Measurements from ENCODE around the gene ZNF524. TPM values are rescaled to one million over a fixed set of nuclear protein-coding genes. Genes with fewer than 3 reads are reported as not detected.

ZNF524 gene
- total and polyA plus RNA-seq, 9 of the 15 experiments (the other 6 are each of a cell fraction or from before 2014, with no cell fraction given), result 0.08 to 15.6 (median 2.9) TPM

GRCh38 chr19:55611983-55612645 lies 12.0 kb downstream of the ZNF524 start:
- no peak overlapping the region for H3K27ac ChIP-seq (ENCODE audit: extremely low read depth, low read depth, low read length)
- no peak for FAIRE-seq
- CTCF ChIA-PET (ENCODE audit: low intra/inter-chr PET ratio), result no interaction called here
- TF ChIP-seq FIP1L1 (IDR thresholded peaks at IDR 0.05; ENCODE audit: low read depth, low read length, poor library complexity, severe bottlenecking) (no peak), SPI1 (IDR thresholded peaks at IDR 0.05; ENCODE audit: borderline replicate concordance, low read depth, low read length) (no peak), ZNF764 (CRISPR knock-in tag; IDR thresholded peaks at IDR 0.05; ENCODE audit: low read depth) (no peak), RFX7 (CRISPR knock-in tag; IDR thresholded peaks at IDR 0.05) (no peak), NCOA4 (IDR thresholded peaks at IDR 0.05; ENCODE audit: partially characterized antibody) (no peak), STAG1 (CRISPR knock-in tag; IDR thresholded peaks at IDR 0.05; ENCODE audit: borderline replicate concordance) (no peak), HINFP (tag; conservative IDR thresholded peaks at IDR 0.05; ENCODE audit: low read depth) (no peak), KLF13 (tag; IDR thresholded peaks at IDR 0.05; ENCODE audit: borderline replicate concordance, low read depth) (no peak), MYBL2 (IDR thresholded peaks at IDR 0.05; ENCODE audit: low read depth) (no peak), MYBL2 (CRISPR knock-in tag; IDR thresholded peaks at IDR 0.05; ENCODE audit: borderline replicate concordance) (no peak), GTF2A2 (tag; IDR thresholded peaks at IDR 0.05) (no peak), ZMIZ1 (IDR thresholded peaks at IDR 0.05; ENCODE audit: low read depth in 2 of 2, low read length in 2 of 2) (no peak)
- H3K9me1 ChIP-seq (ENCODE audit: control insufficient read depth, insufficient read depth, low read length), result no peaks in the 10 kb centered on the region
- no TSS peak for BruUV-seq (replicated peaks)
- H3K4me2 ChIP-seq (ENCODE audit: insufficient read depth, low read length), result no peak overlapping the region
- in situ Hi-C loops (cut with MboI) (no loop called here), intact Hi-C loops (cut with micrococcal nuclease) (no loop called here)
- H3K9me3 ChIP-seq (replicated peaks; ENCODE audit: control insufficient read depth, insufficient read depth, low read depth, low read length), result no peaks in the 10 kb centered on the region
- H3K36me3 ChIP-seq (ENCODE audit: control insufficient read depth, insufficient read depth, low read length), result peaks cover 30% of the 10 kb centered on the region; the same call in 2 of the 3 replicates
- POLR2A ChIA-PET, result interaction anchor here (1.1 kb wide), 1 partner anchor 12 kb away, joined by 3 read pairs; the partner anchor contains the start of gene ZNF784
- H2AFZ ChIP-seq (ENCODE audit: low read depth, low read length), result no peak overlapping the region
- DNase-seq (ENCODE audit: extremely low read depth in 1 of 4, low spot score in 3 of 4), result no peak
- H3K9ac ChIP-seq (ENCODE audit: insufficient read depth in 1 of 2, low read depth in 2 of 2, low read length in 2 of 2), result no peak overlapping the region
- peaks cover 0 to 5% of the 10 kb centered on the region in 2 experiments; a peak in 2 of 5 replicates for H3K4me1 ChIP-seq (replicated peaks in 1 of 2; ENCODE audit: control insufficient read depth in 2 of 2, insufficient read depth in 2 of 2, low read length in 2 of 2)
- H3K79me2 ChIP-seq (ENCODE audit: control insufficient read depth, insufficient read depth, low read length), result peaks cover 8% of the 10 kb centered on the region
- H3K27me3 ChIP-seq (ENCODE audit: control insufficient read depth in 2 of 2, insufficient read depth in 2 of 2, low read length in 2 of 2), result no peaks in the 10 kb centered on the region
- no peak overlapping the region for H3K4me3 ChIP-seq
- WGBS (ENCODE audit: insufficient coverage, low coverage, missing lambda C conversion rate), result 75% methylated on average over 3 of the region's 3 CpGs
- H4K20me1 ChIP-seq (replicated peaks; ENCODE audit: control insufficient read depth, insufficient read depth, low read length), result no peaks in the 10 kb centered on the region
- no peak for ATAC-seq
